Stimulated activated CD8-positive, alpha-beta memory T cell treated with anti-CD3 and anti-CD28 coated beads, Interleukin-12 subunit alpha, Interleukin-12 subunit beta, amount 100 ng/mL, for 24 hours (primary cell): ENCODE results near the gene HES1.

Source experiments
- DNase-seq: peaks from one replicate; pipeline ENCODE4 v3.0.0-alpha.2; 2020; ENCODE audit errors: extremely low read depth

The HES1 gene

DNA sequence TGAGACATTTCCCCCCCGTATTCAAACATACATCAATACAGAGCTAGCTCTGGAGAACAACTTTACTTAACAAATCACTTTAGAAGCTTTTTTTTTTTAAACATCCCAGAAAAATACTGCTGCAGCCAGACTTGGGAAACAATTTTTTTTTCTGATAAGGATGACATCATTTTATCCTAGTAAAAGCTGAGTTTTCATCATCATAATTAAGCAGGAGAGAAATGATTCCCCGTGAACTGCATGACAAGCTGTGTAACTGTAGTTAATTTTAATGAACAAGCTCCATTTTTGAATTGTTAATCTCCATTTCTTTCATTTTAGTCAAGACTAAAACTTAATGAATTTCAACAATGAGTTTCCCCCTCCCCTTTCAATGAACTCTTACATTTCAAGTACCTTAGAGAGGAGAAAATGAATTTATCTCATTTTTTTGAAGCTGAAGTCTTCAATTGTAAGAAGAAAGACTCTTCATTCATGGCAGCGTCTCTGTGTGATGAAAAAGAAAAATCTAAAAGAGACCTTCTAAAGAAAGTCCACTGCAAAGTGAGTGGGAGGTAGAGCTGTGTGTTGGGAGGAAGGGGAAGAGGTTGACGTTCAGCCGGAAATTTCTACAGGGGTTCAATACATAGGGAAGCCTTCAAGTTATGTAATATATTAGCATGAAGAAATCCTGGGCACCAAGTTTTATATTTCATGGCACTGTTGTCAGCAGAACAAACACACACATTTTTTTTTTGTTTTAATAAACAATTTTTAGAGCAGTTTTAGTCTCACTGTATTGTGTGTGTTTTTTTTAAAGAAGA lies 31.7 kb downstream of the HES1 start:
- DNase-seq = no peak

GRCh38 chr3:194168994-194169393 lies 33.0 kb downstream of the HES1 start:
- no peak for DNase-seq

GRCh38 chr3:194169595-194169994 lies 33.6 kb downstream of the HES1 start:
- DNase-seq = no peak

- DNase-seq = no peak
Observed at GRCh38 chr3:194170793-194171192, 34.8 kb downstream of the HES1 start.

GRCh38 chr3:194174406-194174805 lies 38.5 kb downstream of the HES1 start:
- DNase-seq = no peak

DNA sequence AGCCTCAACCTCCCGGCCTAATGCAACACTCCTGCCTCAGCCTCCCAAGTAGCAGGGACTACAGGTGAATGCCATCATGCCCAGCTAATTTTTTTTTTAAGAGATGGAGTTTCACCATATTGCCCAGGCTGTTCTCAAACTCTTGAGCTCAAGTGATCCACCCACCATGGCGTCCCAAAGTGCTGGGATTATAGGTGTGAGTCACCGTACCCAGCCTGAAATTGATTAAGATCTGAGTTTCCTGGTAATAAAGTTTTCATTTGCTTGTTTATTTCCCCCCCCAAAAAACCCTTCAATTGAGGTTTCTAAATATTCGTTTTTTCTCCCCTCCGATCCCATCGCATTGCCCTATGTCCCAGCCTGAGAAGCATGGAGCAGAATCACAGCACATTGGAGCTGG lies 39.0 kb downstream of the HES1 start:
- DNase-seq = no peak

- no peak for DNase-seq
Observed at GRCh38 chr3:194176274-194176991, 40.5 kb downstream of the HES1 start.

GRCh38 chr3:194177141-194177540 lies 41.2 kb downstream of the HES1 start:
- no peak for DNase-seq

DNA sequence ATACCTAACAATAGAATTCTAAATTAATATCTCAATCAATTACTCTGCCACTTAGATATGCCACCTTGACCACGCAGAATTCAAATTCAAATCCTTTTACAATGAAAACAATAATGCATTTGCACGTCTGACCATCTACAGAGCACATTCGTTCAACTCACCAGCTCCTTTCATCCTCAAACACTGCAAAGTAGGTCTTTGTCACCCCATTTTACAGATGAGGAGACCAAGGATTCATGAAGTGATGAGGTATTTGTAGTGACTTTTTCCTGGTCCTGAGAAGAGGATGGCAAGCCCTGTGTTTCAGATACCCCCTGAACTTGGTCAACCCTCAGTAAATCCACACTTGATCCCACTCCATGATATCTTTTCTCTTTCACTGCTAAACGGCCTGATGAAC lies 42.2 kb downstream of the HES1 start:
- no peak for DNase-seq

DNA sequence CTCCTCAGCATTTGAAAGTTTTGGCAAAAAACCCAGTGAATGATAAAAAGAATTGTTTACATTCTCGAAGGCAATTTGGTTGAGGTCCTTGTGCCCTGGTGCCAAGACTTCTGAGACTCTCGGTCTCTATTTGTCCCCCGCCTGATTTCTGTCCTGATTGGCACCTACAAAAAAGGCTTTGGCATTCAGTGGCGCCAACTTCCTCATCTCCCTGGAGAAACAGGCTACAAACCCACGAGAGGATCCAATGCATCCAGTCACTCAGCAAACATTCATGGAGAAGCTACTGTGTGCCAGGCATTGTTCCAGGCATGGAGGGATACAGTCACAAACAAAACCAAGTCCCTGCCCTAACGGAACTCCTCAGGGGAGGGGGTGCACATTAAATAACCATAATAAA lies 42.7 kb downstream of the HES1 start:
- DNase-seq = no peak

GRCh38 chr3:194180570-194180969 lies 44.6 kb downstream of the HES1 start:
- DNase-seq = no peak

GRCh38 chr3:194181612-194182529 lies 45.9 kb downstream of the HES1 start:
- no peak for DNase-seq

GRCh38 chr3:194183271-194183670 lies 47.3 kb downstream of the HES1 start:
- DNase-seq = no peak

DNA sequence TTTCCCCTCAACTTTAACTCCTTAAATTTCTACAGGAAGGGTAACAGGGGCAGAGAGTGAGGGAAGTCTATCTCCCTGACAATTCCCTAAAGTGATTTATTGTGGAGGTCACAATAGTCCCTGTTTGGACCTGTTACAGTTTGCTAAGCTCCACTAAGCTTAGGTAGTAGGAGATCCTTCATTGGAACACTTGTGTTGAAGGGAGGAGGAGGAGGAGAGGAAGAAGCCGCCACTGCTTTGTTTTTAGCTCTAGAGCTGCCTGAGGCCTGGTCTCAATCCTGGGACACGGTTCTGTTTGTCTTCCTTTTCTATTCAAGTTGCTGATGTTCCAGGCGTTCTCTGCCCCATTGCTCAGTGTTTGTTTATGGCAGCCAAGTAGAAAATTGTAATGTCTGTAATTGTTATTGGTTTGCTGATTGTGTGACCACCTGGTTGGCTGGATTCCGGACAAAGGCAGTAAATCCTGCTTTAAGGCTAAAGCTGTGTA lies 48.4 kb downstream of the HES1 start:
- no peak for DNase-seq

DNA sequence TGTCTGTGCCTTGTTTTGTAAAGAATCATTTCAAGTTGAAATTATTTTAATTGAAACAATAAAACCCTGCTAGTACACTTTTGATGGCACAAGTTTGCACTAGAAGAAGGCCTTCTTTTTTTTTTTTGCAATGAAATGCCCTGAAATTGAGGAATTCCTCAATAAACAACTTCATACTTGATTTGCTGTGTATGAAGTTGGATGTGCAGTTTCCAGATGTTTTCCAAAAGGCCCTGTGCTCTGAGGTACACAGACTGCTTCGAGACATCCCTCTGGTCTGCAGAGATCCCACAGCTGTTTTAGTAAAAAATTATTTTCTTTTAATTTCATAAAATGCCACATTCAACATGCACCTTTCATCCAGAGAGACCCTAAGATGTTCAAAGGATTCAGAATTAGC lies 48.9 kb downstream of the HES1 start:
- no peak for DNase-seq

GRCh38 chr3:194185221-194185620 lies 49.3 kb downstream of the HES1 start:
- DNase-seq = no peak

- no peak for DNase-seq
Observed at GRCh38 chr3:194187233-194187944, 51.4 kb downstream of the HES1 start.
